Activated naive CD4-positive, alpha-beta T cell treated with anti-CD3 and anti-CD28 coated beads, Interleukin-2, amount 50 U/mL, for 72 hours (primary cell): Measurements from ENCODE around the gene PXT1. TPM values are rescaled to one million over a fixed set of nuclear protein-coding genes. Genes with fewer than 3 reads are reported as not detected.
"Not testable (repeated sequence)": the region's sequence is repeated elsewhere in the genome, so short reads cannot be mapped to it uniquely, and the experiment has no call there.

Experiments
- ATAC-seq, 2 donors: fragments of 150-1000 bp; cut with Tn5 transposase; 2 replicates each; pipeline ENCODE4 v1.10.0; 2021; ENCODE audit warnings: mild to moderate bottlenecking in 2 of 2, moderate library complexity in 2 of 2
- DNase-seq, 2 donors: peaks; one replicate each; pipeline ENCODE4 v3.0.0; 2021 to 2022; ENCODE audit warnings: low spot score in 2 of 2
- H3K27ac Mint-ChIP-seq, 2 donors: one replicate each; pipeline ENCODE4 v1.8.0; 2022; ENCODE audit warnings: mild to moderate bottlenecking in 2 of 2, mixed read lengths in 2 of 2
- H3K36me3 Mint-ChIP-seq, 2 donors: one replicate each; pipeline ENCODE4 v1.8.0; 2022; ENCODE audit warnings: mixed read lengths in 2 of 2
- H3K9me3 Mint-ChIP-seq, 2 donors: one replicate each; pipeline ENCODE4 v1.8.0; 2022; ENCODE audit warnings: mixed read lengths in 2 of 2
- total RNA-seq, 2 donors: library from RNA; stranded (reverse); gene quantifications; one replicate each; pipeline ENCODE4 v1.2.3, GENCODE V29; 2022

PXT1 gene
- total RNA-seq, 2 donors from 2014 or later, result 0.80 TPM; not detected in 1

GRCh38 chr6:36459501-36459900 lies 16.8 kb upstream of the PXT1 start:
- Mint-ChIP-seq H3K9me3 (no peaks in the 10 kb centered on the region), H3K27ac (no peak overlapping the region), H3K36me3 (peaks cover 0 to 22% of the 10 kb centered on the region in 2 donors)
- DNase-seq (no peak), ATAC-seq (no peak)

- ATAC-seq (no peak), DNase-seq (no peak)
- Mint-ChIP-seq H3K36me3 (no peaks in the 10 kb centered on the region), H3K9me3 (no peaks in the 10 kb centered on the region), H3K27ac (no peak overlapping the region)
These were observed 12.9 kb upstream of the PXT1 start for GRCh38 chr6:36455486-36456027.

- not testable (repeated sequence) for H3K9me3 Mint-ChIP-seq, DNase-seq, ATAC-seq, H3K27ac Mint-ChIP-seq
- peaks cover 11 to 20% of the 10 kb centered on the region in 2 donors for H3K36me3 Mint-ChIP-seq
These were observed 10.2 kb upstream of the PXT1 start for GRCh38 chr6:36452897-36453296.

- not testable (repeated sequence) for DNase-seq
- H3K36me3 Mint-ChIP-seq, result peaks cover 11 to 28% of the 10 kb centered on the region in 2 donors
These were observed 6.5 kb upstream of the PXT1 start for GRCh38 chr6:36449173-36449572.

GRCh38 chr6:36445621-36446020 lies 3.0 kb upstream of the PXT1 start:
- no peak for ATAC-seq
- Mint-ChIP-seq H3K27ac (peak overlapping the region in 1 of 2 donors; percentile 96), H3K36me3 (peaks cover 23 to 37% of the 10 kb centered on the region in 2 donors), H3K9me3 (peaks cover 5 to 6% of the 10 kb centered on the region in 2 donors)
- DNase-seq, result no peak

More at GRCh38 chr6:36449173-36449572, 6.5 kb upstream of the PXT1 start:
- not testable (repeated sequence) for H3K9me3 Mint-ChIP-seq, ATAC-seq, H3K27ac Mint-ChIP-seq

GRCh38 chr6:36444470-36444869 lies 1.8 kb upstream of the PXT1 start:
- Mint-ChIP-seq H3K9me3 (peaks cover 5 to 6% of the 10 kb centered on the region in 2 donors), H3K36me3 (peaks cover 23 to 33% of the 10 kb centered on the region in 2 donors), H3K27ac (peak overlapping the region; percentile 96 to 97)
- ATAC-seq (no peak), DNase-seq (no peak)

- no peak for DNase-seq
- Mint-ChIP-seq H3K36me3 (peaks cover 17 to 26% of the 10 kb centered on the region in 2 donors), H3K27ac (peak overlapping the region; percentile 96 to 97), H3K9me3 (peaks cover 3% of the 10 kb centered on the region in 2 donors)
- no peak for ATAC-seq
These were observed 1.1 kb upstream of the PXT1 start for GRCh38 chr6:36443471-36444428.

- Mint-ChIP-seq H3K27ac (peak overlapping the region; percentile 96 to 97), H3K36me3 (peaks cover 12 to 14% of the 10 kb centered on the region in 2 donors), H3K9me3 (no peaks in the 10 kb centered on the region)
- DNase-seq, result no peak
- no peak for ATAC-seq
These were observed 467 bp downstream of the PXT1 start for GRCh38 chr6:36442103-36442670.

- Mint-ChIP-seq H3K27ac (peak overlapping the region; percentile 91 to 96), H3K9me3 (no peaks in the 10 kb centered on the region), H3K36me3 (peaks cover 12 to 14% of the 10 kb centered on the region in 2 donors)
- ATAC-seq, result peak; percentile 85 to 90
- DNase-seq, result peak; percentile 73 to 91
These were observed 1.3 kb downstream of the PXT1 start for GRCh38 chr6:36441307-36441894.

- Mint-ChIP-seq H3K27ac (no peak overlapping the region), H3K36me3 (no peaks in the 10 kb centered on the region), H3K9me3 (no peaks in the 10 kb centered on the region)
- no peak for ATAC-seq
- DNase-seq, result no peak
These were observed 6.2 kb downstream of the PXT1 start for GRCh38 chr6:36436466-36436865.

GRCh38 chr6:36432151-36432671 lies 10.4 kb downstream of the PXT1 start:
- no peaks in the 10 kb centered on the region for H3K9me3 Mint-ChIP-seq
- ATAC-seq, result no peak
- no peak overlapping the region for H3K27ac Mint-ChIP-seq
- no peak for DNase-seq
- H3K36me3 Mint-ChIP-seq, result no peaks in the 10 kb centered on the region

- Mint-ChIP-seq H3K9me3 (no peaks in the 10 kb centered on the region), H3K36me3 (no peaks in the 10 kb centered on the region), H3K27ac (no peak overlapping the region)
- DNase-seq (no peak), ATAC-seq (no peak)
These were observed 11.5 kb downstream of the PXT1 start for GRCh38 chr6:36431197-36431596.

- H3K27ac Mint-ChIP-seq, result no peak overlapping the region
- DNase-seq (no peak), ATAC-seq (no peak)
- H3K36me3 Mint-ChIP-seq, result no peaks in the 10 kb centered on the region
- H3K9me3 Mint-ChIP-seq, result no peaks in the 10 kb centered on the region
These were observed 12.3 kb downstream of the PXT1 start for GRCh38 chr6:36430351-36430750.

- H3K27ac Mint-ChIP-seq, result no peak overlapping the region
- DNase-seq (no peak), ATAC-seq (no peak)
- no peaks in the 10 kb centered on the region for H3K9me3 Mint-ChIP-seq
- H3K36me3 Mint-ChIP-seq, result no peaks in the 10 kb centered on the region
These were observed 13.7 kb downstream of the PXT1 start for GRCh38 chr6:36428911-36429310.

- DNase-seq (no peak), ATAC-seq (no peak)
- Mint-ChIP-seq H3K36me3 (no peaks in the 10 kb centered on the region), H3K27ac (no peak overlapping the region), H3K9me3 (no peaks in the 10 kb centered on the region)
These were observed 16.0 kb downstream of the PXT1 start for GRCh38 chr6:36426622-36427021.

- no peaks in the 10 kb centered on the region for H3K36me3 Mint-ChIP-seq
These were observed 19.4 kb downstream of the PXT1 start for GRCh38 chr6:36423101-36423824.

More at GRCh38 chr6:36423101-36423824, 19.4 kb downstream of the PXT1 start:
- ATAC-seq (peak; percentile 97 to 100), DNase-seq (peak; percentile 97 to 98)
- Mint-ChIP-seq H3K27ac (peak overlapping the region; percentile 93 to 94), H3K9me3 (no peaks in the 10 kb centered on the region)
